Heart right ventricle (tissue), 16 donors: ENCODE measurements around the gene RGS7. TPM values are rescaled to one million over a fixed set of nuclear protein-coding genes. Genes with fewer than 3 reads are reported as not detected.

Source experiments
- ATAC-seq, 8 donors: fragments of 200-7000 bp; cut with Tn5 transposase; one replicate each; pipeline ENCODE4 v1.9.1; 2020; ENCODE audit warnings: mild to moderate bottlenecking in 8 of 8, moderate library complexity in 8 of 8, moderate number of reproducible peaks in 1 of 8
- DNase-seq, 2 donors: peaks; one replicate each; pipeline ENCODE4 v3.0.0-alpha.2; 2020
- H3K27ac ChIP-seq, 10 donors: fragments of 200-600 bp; sonication (generic) in 2 of 10; one replicate each; pipeline versions ENCODE4 v1.5.0 to v1.8.0; 2020 to 2022; ENCODE audit warnings: mild to moderate bottlenecking in 3 of 10
- H3K27me3 ChIP-seq, 7 donors: fragments of 200-600 bp; one replicate each; pipeline ENCODE4 v1.8.0; 2021 to 2022; ENCODE audit warnings: mild to moderate bottlenecking in 2 of 7
- H3K36me3 ChIP-seq, 9 donors: fragments of 200-600 bp; sonication (generic) in 1 of 9; one replicate each; pipeline versions ENCODE4 v1.5.0 to v1.8.0; 2020 to 2022; ENCODE audit warnings: mild to moderate bottlenecking in 2 of 9
- H3K4me1 ChIP-seq, 9 donors: fragments of 200-600 bp; sonication (generic) in 1 of 9; one replicate each; pipeline versions ENCODE4 v1.5.0 to v1.8.0; 2020 to 2022; ENCODE audit warnings: mild to moderate bottlenecking in 4 of 9
- H3K4me3 ChIP-seq, 10 donors: fragments of 200-600 bp; sonication (generic) in 2 of 10; one replicate each; pipeline versions ENCODE4 v1.5.0 to v1.8.0; 2020 to 2022; ENCODE audit warnings: mild to moderate bottlenecking in 7 of 10, moderate library complexity in 2 of 10
- H3K9me3 ChIP-seq, 11 donors: fragments of 200-600 bp in 10 of 11; sonication (generic) in 2 of 11; one replicate each; pipeline versions ENCODE4 v1.5.0 to v1.8.0; 2013 to 2022; ENCODE audit warnings: mild to moderate bottlenecking in 2 of 11, control low read depth in 1 of 11, moderate library complexity in 1 of 11
- CTCF ChIP-seq, 9 donors: fragments of 200-600 bp; sonication (generic) in 2 of 9; IDR thresholded peaks; one replicate each; pipeline versions ENCODE4 v1.5.0 to v1.8.0; 2021 to 2022; ENCODE audit warnings: antibody characterized with exemption in 9 of 9, mild to moderate bottlenecking in 5 of 9, moderate library complexity in 1 of 9
- WGBS, 2 donors: extraction: QIAGEN DNeasy Blood & Tissue Kit; methylation state at CpG; one replicate each; pipeline ENCODE4 v1.1.7; 2013; ENCODE audit warnings: inconsistent platforms in 1 of 2; 5-methylcytosine and 5-hydroxymethylcytosine counted together
- intact Hi-C, 10 donors: fragments of 100-400 bp; cut with DNase I; formaldehyde crosslinking; loops; one replicate each; pipeline versions ENCODE4 v1.11.1 to v1.14.2; 2022
- polyA plus RNA-seq, 2 donors: library from polyadenylated mRNA; stranded (reverse); fragments of 200-250 nt; gene quantifications; one replicate each; pipeline ENCODE4 v1.2.3, GENCODE V29; 2013
- total RNA-seq, 10 donors: library from RNA; stranded (reverse); fragmentation: NEBNext Ultra II Directional in 3 of 10; extraction: Animal tissue kit (Norgen Biotek cat#: 25700) in 3 of 10; gene quantifications; one replicate each; pipeline versions ENCODE4 v1.2.1 to v1.2.4, GENCODE V29; 2021 to 2023
- donor health status: Arrhythmogenic right ventricular cardiomyopathy.
- donor health status: ischemic (EF 13 %, LVEDD 7.1; RV severe dilation, severe dysfunction).
- donor health status: healthy with polysubstance abuse.
- donor health status: DM: no; HTN: yes; CAD: no.
- donor health status: DM: no; HTN: no; CAD: no.
- donor health status: ischemic (EF 25% LVEDD 6.9; RV normal size, moderate dysfunction).
- donor health status: ischemic (EF 25% LVEDD 5.7; RV mildly dilated, moderate dysfunction).
- donor health status: healthy.
- donor health status: DM: yes; HTN: yes; CAD: no.
- donor health status: Ischemic cardiomyopathy.
- donor health status: ischemic (EF 35%, LVEDD 5.7; RV mildly dilated, moderate dysfunction).
- donor health status: nonischemic (EF 11% LVEDD 7.7; RV severe dilation, severe dysfunction).
- donor health status: DM: yes; HTN: yes; CAD: no.
- donor health status: PGD.
- donor health status: ischemic (EF 29% LVEDD 5.4; RV normal size, mild dysfunction).
- donor health status: nonischemic (EF 23%, LVEDD 6.1; RV moderate dilation, normal function).

The RGS7 gene
- total and polyA plus RNA-seq, 12 donors: not detected

GRCh38 chr1:241024834-241025233, 332.2 kb downstream of the RGS7 start:
- ATAC-seq: no peak
- Histone ChIP-seq H3K4me1 (no peaks in the 10 kb centered on the region), H3K27me3 (no peaks in the 10 kb centered on the region), H3K4me3 (no peak overlapping the region), H3K27ac (no peak overlapping the region), H3K9me3 (peaks cover 0 to 9% (median 0%) of the 10 kb centered on the region in 11 donors), H3K36me3 (no peaks in the 10 kb centered on the region)
- WGBS, 2 donors: 9 to 10% methylated on average over 3 of the region's 3 CpGs
- intact Hi-C loops: no loop called here
- TF ChIP-seq CTCF (IDR thresholded peaks at IDR 0.05): no peak
- no peak for DNase-seq

- no peak overlapping the region for H3K27ac ChIP-seq
- H3K4me1 ChIP-seq: no peaks in the 10 kb centered on the region
- intact Hi-C loops: no loop called here
- no peak for TF ChIP-seq CTCF (IDR thresholded peaks at IDR 0.05)
- no peaks in the 10 kb centered on the region for H3K36me3 ChIP-seq
- DNase-seq (no peak), ATAC-seq (no peak)
- no peaks in the 10 kb centered on the region for H3K27me3 ChIP-seq
- no peak overlapping the region for H3K4me3 ChIP-seq
- peaks cover 0 to 28% (median 4%) of the 10 kb centered on the region in 11 donors for H3K9me3 ChIP-seq
- 77 to 84% methylated on average over 4 of the region's 4 CpGs for WGBS, 2 donors
Measured at GRCh38 chr1:241022366-241022765, 334.6 kb downstream of the RGS7 start.

GRCh38 chr1:241020851-241021697, 335.9 kb downstream of the RGS7 start:
- ATAC-seq (no peak), DNase-seq (no peak)
- intact Hi-C loops: no loop called here
- Histone ChIP-seq H3K9me3 (peaks cover 0 to 34% (median 4%) of the 10 kb centered on the region in 11 donors), H3K27me3 (no peaks in the 10 kb centered on the region), H3K27ac (no peak overlapping the region), H3K36me3 (no peaks in the 10 kb centered on the region), H3K4me3 (no peak overlapping the region), H3K4me1 (no peaks in the 10 kb centered on the region)
- no peak for TF ChIP-seq CTCF (IDR thresholded peaks at IDR 0.05)
- whole genome bisulfite sequencing, 2 donors: 82 to 85% methylated on average over 6 of the region's 6 CpGs

- Histone ChIP-seq H3K27me3 (no peaks in the 10 kb centered on the region), H3K9me3 (peaks cover 0 to 20% (median 4%) of the 10 kb centered on the region in 11 donors), H3K27ac (no peak overlapping the region), H3K4me1 (no peaks in the 10 kb centered on the region), H3K36me3 (no peaks in the 10 kb centered on the region), H3K4me3 (no peak overlapping the region)
- TF ChIP-seq CTCF (IDR thresholded peaks at IDR 0.05): no peak
- ATAC-seq (no peak), DNase-seq (no peak)
- intact Hi-C loops: no loop called here
- 65 to 67% methylated on average over 7 of the region's 7 CpGs for WGBS, 2 donors
Measured at GRCh38 chr1:241012708-241013340, 344.2 kb downstream of the RGS7 start.
